Renal cortical epithelial cell (primary cell): ENCODE measurements around the gene ITGA11. TPM values are rescaled to one million over a fixed set of nuclear protein-coding genes. Genes with fewer than 3 reads are reported as not detected.

Experiments
- DNase-seq: peaks from one replicate; pipeline ENCODE4 v3.0.0-alpha.2; 2011; ENCODE audit warnings: low read depth
- total RNA-seq: library from RNA; depleted of rRNA; stranded (reverse); fragments of >200 nt; gene quantifications from 2 replicates; pipeline ENCODE4 v1.2.3, GENCODE V29; 2014

ITGA11 gene
- total RNA-seq, 1 donor from 2014 or later, result 9.2 TPM

GRCh38 chr15:68375191-68375631 is 56.8 kb downstream of the ITGA11 start:
- no peak for DNase-seq

DNA sequence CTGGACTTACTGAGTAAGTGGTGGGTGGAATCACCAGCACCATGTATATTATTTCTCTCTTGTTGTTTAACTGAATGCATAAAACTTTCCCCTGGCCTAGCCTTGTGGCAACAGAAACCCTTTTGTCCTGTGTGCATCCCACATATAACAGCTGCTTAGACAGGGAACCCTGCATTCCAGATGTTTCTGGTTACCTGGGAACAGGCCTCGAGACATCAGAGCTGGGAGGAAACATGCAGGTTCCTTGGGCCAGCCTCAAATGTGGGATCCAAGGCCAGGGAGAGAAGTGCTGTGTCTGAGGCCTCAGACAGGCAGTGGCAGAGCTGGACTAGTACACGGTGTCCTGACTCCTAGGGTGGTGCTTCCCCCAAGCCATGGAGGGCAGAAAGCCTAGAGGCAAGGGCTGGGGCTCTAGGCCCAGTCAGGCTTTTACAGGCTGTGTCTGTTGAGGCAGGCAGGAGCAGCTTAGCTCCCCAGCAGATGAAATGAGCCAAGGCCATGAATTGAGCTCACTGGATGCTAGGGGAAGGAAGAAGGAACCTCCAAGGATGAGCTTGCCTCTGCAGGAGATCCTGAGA is 57.7 kb downstream of the ITGA11 start:
- DNase-seq, result no peak

DNA sequence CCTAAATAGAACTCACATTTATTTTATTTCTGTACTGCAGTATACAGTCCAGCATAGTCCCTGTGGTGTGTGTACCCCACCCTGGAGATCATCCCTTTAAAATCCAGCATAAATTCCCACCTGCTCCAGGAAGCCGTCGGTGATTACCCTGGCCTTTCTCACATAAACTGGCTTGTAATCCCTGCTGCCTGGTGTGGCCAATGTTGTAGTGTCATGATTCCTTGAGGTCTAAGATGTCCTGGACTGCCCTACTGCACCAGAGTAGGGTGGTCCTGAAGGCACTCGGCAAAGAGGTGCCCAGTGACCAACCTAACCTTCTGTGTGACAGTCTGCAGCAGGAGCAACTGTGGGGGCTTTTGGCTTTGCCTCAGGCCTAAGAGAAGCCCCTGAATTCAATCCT is 58.9 kb downstream of the ITGA11 start:
- DNase-seq, result no peak

GRCh38 chr15:68372291-68372811 is 59.6 kb downstream of the ITGA11 start:
- DNase-seq, result no peak

GRCh38 chr15:68371851-68372250 is 60.1 kb downstream of the ITGA11 start:
- DNase-seq, result no peak

- no peak for DNase-seq
Measured at GRCh38 chr15:68371160-68371559, 60.8 kb downstream of the ITGA11 start.

- DNase-seq, result no peak
Measured at GRCh38 chr15:68370768-68371151, 61.2 kb downstream of the ITGA11 start.

GRCh38 chr15:68369931-68370767 is 61.8 kb downstream of the ITGA11 start:
- no peak for DNase-seq

GRCh38 chr15:68368731-68369435 is 63.1 kb downstream of the ITGA11 start:
- no peak for DNase-seq

DNA sequence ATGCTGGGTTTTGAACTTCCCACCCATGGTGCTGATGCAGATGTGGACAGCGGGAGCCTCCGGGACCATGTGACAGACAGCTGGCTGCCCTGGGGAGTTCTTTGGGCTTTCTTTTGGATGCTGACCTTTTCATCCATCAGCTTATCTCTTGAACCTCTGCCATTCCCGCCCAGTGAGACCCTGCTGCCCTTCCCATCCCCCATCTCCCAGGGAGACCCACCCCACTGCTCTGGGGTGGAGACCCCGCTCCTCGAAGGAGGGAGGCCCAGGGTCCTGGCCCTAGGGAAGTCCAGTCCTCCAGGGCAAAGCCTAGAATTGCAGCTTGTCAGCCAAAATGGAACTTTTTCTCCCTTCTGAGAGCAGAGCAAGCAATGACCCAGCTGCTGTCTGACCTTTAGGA is 64.0 kb downstream of the ITGA11 start:
- DNase-seq, result no peak

GRCh38 chr15:68367226-68367625 is 64.7 kb downstream of the ITGA11 start:
- DNase-seq, result no peak

DNA sequence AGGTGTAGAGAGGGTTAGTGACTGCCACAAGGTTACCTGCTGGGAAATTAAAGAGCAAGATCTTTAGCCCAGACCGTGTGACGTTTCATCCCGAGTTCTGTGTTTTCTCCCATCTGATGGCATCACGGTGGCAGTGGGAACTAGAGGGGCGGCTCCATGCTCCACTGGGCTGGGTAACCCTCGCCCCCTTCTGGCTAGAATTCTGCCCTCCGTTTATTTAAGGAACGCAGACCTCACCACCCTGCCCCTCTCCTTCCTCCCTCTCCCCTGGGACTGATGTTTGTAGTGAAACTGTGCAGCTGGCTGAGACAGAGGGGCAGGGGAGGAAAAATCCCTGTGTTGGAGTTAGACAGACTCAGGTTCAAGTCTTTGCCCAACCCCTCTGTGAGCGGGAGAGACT is 65.6 kb downstream of the ITGA11 start:
- DNase-seq, result no peak

- no peak for DNase-seq
Measured at GRCh38 chr15:68365770-68366169, 66.2 kb downstream of the ITGA11 start.

- DNase-seq, result no peak
Measured at GRCh38 chr15:68365140-68365745, 66.7 kb downstream of the ITGA11 start.

DNA sequence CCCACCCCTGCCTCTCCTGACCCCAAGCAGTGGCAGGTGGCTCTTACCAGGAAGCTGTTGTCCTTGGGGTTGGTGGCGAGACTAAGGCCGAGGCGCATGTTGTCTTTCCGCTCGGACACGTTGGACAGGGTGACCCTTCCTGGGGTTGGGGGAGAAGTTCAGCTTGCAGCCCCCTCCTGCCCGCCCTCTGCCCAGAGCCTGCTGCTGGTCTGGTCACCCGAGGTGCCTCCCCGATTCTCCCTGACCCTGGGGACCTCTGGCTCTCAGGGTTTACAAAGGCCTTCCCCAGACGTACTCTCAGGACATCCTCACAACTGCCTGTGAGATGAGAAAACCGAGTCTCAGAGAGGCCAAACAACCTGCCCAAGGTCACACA is 67.3 kb downstream of the ITGA11 start:
- DNase-seq, result no peak

DNA sequence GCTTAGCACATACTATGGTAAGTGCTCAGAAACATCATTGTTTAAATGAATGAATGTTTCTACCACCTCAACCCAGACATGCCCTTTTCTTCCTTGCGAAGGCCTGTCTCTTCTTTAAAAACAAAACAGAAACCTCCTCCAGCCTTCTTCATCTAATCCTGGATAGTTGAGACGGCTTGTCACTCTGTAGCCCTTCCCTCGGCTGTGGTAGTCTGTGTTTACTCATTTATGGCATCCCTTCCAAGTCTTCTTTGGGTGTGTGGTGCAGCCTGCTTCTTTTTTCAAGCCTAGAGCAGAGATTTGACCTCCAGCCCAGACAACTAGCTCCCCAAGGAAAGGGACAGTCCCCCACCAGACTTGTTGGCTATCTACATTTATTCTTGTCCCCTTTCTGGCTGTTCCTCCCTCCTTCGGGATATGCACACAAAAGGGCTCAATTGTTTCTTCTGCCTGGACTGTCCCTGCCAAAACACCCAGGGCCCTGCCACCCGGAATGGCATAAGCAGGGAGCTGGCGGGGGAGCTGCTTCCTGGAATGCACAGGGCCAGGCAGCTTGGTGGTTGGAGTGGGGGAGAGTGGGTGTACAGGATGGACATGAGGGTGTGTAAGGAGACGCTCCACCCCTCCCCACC is 67.8 kb downstream of the ITGA11 start:
- no peak for DNase-seq

- DNase-seq, result no peak
Measured at GRCh38 chr15:68363353-68363752, 68.6 kb downstream of the ITGA11 start.

DNA sequence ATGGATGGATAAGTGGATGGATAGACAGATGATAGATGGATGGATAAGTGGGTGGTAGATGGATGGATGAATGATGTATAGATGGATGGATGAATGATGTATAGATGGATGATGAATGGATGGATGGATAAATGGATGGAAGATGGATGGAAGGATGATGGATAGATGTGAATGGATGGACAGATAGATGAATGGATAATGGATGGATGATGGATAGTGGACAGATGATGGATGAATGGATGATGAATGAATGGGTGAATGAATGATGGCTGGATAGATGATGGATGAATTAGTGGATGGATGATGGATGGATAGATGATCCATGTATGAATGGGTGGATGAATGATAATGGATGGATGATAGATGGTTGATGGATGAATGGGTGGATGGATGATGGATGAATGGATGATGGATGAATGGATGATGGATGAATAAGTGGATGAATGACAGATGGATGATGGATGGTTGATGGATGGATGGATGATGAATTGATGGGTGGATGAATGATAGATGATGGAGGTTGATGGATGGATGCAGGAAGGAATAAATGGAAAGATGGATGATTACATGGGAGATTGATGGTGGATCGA is 69.3 kb downstream of the ITGA11 start:
- DNase-seq, result no peak

DNA sequence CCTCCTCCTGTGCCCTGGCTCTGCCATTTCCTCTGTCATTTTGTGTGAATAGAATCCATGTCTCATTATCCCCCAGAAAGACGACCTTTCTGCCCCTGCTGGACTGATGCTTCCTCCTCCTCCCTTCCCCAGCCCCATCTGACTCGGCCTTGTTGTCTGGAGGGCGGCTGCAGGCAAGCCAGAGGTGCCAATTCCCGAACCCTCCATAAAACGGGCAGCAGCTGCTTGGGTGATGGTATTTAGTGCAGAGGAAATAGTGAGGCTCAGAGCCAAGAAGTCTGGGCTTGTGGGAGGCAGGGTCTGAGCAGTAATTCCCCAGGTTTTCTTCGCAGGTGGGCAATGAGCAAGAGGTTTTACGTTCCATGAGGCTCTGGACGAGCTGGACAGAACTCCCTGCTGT is 71.2 kb downstream of the ITGA11 start:
- DNase-seq, result no peak

GRCh38 chr15:68356778-68357177 is 75.2 kb downstream of the ITGA11 start:
- DNase-seq, result no peak

DNA sequence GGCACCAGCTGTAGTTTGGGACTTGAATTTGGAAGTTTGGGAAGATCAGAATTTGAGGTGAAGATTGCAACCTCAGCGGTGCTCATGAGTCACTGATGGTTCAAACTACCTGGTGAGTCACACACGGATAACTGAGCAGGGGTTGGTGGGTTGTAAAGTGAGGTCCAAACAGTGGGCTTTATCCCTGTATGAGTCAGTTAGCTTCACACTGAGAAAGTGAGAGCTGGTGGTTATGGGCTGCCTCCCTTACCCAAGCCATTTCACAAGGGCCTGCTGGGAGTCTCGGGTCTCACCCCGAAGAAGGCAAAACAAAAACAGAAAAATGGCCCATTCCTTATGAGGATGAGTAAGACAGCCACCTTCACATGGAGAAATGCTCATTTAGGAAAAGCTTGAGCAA is 77.0 kb downstream of the ITGA11 start:
- peak; percentile 99 for DNase-seq
